HG02588 (cell line): ENCODE measurements around the gene ANKRD10.

Experiments
- ATAC-seq: cut with Tn5 transposase; IDR thresholded peaks from one replicate; pipeline ENCODE4 v1.9.1; 2021; ENCODE audit warnings: mild to moderate bottlenecking, moderate library complexity; ENCODE audit not compliant: unreplicated experiment

Gene ANKRD10

DNA sequence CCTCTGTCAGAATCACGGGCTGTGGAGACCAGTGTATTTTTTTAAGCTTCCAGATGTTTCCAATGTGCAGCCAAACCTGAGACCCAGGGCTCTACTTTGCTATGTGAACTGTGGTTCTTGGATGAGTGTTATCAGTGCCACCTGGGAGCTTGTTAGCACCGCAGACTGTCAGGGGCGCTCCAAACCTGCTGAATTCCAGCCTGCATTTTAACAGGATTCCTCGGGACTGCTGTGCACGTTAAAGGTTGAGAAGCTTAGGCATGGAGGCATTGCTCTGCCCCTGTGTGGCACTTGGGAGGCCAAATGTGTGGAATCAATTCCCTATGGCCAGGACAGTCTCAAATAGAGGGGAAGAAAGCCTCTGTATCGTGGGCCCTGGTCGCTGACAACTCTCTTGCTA lies 80.3 kb downstream of the ANKRD10 start:
- ATAC-seq, result no peak

GRCh38 chr13:110832531-110832930 lies 82.3 kb downstream of the ANKRD10 start:
- ATAC-seq, result no peak

GRCh38 chr13:110832205-110832479 lies 82.7 kb downstream of the ANKRD10 start:
- no peak for ATAC-seq

GRCh38 chr13:110831437-110832204 lies 83.2 kb downstream of the ANKRD10 start:
- ATAC-seq, result no peak

- ATAC-seq, result no peak
Observed at GRCh38 chr13:110830800-110831371, 84.0 kb downstream of the ANKRD10 start.

DNA sequence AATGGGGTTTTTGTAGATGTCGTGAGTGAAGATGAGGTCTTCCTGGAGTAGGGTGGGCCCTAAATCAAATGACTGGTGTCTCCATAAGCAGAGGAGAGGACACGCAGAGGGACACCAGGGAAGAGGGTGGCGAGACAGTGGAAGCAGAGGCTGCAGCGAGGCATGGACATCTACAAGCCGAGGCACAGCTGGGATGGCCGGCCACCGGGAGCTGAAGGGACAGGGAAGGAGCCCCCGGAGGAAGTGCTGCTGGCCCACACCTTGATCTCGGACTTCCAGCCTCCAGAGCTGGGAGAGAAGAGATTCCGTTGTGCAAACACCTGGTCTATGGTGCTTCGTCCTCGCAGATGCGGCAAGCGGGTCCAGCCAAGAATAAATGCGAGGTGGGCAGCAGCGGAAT lies 84.5 kb downstream of the ANKRD10 start:
- no peak for ATAC-seq

GRCh38 chr13:110829486-110829885 lies 85.4 kb downstream of the ANKRD10 start:
- ATAC-seq, result no peak

- ATAC-seq, result no peak
Observed at GRCh38 chr13:110828705-110829104, 86.2 kb downstream of the ANKRD10 start.
